GM19043 (cell line): ENCODE measurements around the gene EFCAB12.
A peak's percentile ranks its signal among the peaks of the same experiment; 100 is the strongest.

Source experiments
- ATAC-seq: cut with Tn5 transposase; IDR thresholded peaks from one replicate; pipeline ENCODE4 v1.9.1; 2021; ENCODE audit warnings: low read depth; ENCODE audit not compliant: unreplicated experiment

Gene EFCAB12

DNA sequence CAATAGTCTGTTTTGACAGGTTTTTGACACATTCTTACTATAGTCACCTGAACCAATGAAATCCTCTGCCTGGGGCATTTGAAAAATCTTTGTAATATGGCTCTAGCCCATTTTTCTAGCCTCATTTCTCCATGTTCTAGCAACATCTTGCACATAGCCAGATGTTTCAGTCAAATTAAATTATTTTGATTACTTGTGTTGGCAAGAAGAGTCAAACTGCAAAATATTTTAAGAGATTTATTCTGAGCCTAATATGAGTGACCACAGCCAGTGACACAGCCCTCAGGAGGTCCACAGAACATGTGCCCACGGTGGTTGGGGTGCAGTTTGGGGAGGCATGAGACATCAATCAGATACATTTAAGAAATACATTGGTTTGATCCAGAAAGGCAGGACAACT lies 18.5 kb upstream of the EFCAB12 start:
- no peak for ATAC-seq

DNA sequence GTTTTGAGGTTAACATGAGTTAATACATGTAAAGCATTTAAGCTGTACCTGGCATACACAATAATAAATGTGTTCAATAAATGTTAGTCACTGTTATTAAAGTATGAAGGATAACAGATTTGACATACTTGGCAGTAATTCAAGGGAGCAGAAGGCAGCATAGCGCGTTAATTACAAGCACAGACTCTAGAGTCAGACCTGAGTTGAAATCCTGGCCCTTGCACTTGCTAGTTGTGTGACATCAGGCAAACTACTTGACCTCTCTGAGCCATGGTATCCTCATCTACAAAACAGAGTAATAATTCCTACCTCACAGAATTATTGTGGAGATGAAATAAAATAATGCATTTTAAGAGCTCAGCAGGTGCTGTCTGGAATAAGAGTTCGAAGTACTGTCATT lies 17.0 kb upstream of the EFCAB12 start:
- no peak for ATAC-seq

DNA sequence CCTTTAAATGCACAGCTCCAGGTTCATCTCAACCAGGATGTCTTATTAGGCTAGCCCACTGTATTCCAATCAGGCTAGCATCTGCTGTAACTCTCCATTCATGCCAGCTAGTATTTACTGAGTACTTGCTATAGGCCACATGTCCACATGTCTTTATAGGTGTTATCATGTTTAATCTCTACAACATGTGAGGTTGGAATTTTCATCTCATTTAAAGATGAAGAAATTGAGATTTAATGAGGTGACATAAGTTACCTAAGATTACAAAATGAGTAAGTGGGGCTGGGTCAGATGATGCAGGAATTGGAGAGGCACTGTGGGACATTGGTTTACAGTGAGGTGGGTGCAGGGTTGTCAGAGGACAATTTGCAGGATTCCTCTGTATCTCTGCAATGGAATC lies 14.5 kb upstream of the EFCAB12 start:
- ATAC-seq = no peak

DNA sequence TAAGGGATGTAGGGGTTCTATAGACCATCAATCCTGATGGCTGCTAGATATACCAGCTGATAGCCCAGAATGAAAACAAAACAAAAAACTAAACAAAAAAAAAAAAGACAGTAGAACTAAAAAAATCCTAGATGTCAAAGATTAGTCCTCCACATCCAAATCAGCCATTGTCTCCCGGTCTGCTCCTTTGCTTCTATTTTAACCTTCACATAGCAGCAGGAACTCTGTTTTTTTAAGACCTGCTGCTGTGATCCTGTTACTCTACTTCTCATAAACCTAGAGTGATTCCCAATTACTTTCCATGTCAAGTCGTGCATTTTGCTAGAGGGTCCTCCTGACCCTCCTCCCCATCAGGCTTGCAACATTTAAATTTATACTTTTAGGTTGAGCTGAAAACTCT lies 14.1 kb upstream of the EFCAB12 start:
- no peak for ATAC-seq

DNA sequence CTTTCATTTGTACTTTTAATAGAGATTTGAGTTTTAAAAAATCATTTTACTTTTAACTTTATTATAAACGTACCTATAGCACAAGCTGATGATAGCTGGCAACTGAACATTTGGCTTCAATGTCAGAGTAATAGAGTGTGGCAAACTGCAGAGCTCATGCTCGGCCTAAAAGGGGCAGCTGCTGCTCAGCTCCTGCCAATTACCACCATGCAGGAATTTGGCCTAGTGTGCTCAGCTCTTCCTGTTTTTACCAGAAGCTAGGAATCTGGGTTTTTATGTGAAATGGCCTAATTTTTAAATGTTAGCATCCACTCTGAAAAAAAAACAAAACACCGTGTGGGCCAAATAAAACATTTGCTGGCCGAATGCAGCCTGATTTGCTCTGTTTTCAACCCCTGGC lies 13.3 kb upstream of the EFCAB12 start:
- no peak for ATAC-seq

DNA sequence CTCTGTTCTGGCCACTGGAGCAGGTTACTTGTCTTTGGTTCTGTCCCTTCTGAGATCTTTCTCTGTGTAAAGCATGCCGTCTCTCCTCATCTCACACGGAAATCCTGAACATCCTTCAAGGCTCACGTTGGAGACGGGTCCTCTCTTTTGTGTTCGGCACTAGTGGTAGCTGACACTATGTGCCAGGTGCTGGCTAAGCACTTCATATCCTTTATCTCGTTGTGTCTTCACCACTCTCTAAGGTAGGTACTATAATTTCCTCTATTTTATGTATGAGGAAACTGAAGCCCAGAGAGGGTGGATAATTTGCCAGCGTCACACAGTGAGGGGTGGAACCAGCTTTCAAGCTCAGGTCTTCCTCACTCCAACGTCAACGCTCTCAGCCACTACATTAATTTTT lies 12.8 kb upstream of the EFCAB12 start:
- no peak for ATAC-seq

DNA sequence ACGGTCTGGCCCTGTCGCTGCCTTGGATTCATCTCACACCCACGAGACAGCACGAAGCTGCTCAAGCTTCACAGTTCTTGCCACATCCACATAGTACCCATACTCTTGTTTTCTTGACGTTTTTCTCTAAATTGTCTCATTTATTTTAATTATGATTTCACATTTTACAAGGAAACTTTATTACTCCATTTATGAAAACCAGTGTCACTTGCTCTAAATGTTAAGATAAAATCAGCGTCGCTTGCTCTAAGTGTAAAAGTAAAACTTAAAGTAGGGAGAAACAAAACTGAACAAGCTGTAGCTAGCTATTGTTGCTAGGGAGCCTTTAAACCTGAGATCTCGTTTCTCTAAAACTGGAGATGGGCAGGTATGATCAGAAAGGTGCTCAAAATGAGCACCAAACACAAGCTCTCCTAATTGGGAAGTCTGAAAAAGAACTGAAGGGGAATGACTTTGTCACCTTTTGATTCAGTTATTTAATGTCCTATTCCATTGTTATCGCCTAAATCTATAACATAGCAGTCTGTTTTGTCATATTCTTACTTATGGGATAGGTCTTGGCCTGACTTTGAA lies 12.3 kb upstream of the EFCAB12 start:
- no peak for ATAC-seq

DNA sequence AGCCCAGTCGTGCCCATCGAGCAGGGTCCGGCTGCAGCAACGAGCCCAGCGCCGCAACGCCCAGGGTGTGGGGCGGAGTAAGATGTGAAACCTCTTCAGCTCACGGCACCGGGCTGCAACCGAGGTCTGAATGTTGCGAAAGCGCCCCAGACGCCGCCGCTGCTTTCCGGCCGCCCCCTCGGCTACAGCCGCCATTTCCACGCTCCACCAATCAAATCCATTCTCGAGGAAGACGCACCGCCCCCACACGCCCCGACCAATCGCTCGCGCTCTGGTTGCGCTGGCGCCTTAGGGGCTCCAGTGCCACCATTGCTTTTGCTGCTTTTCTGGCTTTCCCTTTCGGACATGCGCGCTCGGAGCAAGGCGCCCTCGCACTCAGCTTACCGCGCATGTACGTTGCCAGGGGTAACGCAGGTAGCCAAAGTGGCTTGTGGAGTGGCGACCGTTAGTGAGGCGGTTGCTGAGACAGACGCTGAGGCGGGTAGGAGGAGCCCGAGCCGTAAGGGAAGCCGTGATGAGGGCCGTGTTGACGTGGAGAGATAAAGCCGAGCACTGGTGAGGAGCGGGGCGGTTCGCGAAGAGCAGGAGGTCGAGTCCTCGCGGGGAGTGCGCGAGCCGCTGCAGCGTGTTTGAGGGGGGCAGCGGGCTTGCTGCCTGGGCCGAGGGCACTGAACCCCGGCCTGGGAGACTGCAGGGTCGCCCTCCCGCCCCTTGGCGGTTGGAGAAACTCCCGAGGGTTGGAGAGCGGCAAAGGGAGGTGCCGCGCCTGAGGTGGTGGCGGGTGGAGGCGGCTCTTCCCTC lies 11.6 kb upstream of the EFCAB12 start, which contains the start of the genes IFT122 and MBD4:
Gene IFT122, plus strand, starts transcription at position 408 of the 801 bp plus-strand sequence. Its CDS starts 107 bp downstream, at position 515.
Gene MBD4, minus strand, starts transcription at position 132 of the 801 bp plus-strand sequence. Its CDS starts 115 bp downstream, at position 17.
- peak; percentile 87 for ATAC-seq

DNA sequence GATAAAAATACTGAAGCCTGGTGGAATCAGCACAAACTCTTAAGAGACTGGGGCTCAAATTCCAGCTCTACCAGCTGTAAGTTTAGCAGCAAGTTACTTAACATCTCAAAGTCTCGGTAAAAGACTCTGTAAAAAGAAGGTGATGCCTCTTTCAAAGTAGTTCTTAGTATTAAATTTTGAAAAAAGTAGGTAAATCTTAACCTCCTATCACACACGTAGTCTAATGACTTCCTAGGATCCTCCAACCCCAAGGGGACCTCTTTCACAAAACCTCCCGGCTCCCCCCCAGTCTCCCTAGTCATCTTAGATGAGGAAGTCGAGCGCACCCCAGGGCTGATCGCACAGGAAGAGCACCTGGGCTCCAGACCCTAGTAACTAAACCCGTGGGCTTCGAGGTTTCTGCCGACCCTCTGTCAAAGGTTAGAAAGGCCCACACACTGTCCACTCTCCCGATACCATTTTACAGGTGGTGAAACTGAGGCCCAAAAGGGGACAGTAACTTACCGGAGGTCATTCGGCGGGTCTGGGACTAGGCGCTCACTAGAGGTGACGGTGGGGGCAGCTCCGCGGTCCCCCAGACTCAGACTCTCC lies 10.9 kb upstream of the EFCAB12 start:
- peak; percentile 18 for ATAC-seq

DNA sequence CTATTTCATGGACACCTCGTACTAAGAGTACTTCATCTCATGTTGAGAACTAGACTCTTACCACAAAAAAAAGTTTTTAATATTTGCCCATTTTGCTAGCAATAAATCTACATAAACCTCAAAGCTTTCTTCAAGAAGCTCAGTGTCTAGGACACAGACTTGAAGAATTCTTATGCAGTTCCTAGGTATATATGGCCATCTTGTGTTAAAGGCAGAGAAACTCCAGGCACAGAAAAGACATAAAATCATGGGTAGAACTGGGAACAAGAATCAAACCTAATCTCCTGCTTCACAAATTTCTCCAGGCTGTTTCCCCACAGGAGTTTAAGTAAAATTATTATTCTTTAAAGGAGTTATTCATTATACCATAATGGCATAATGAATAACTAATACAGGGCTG lies 6.9 kb upstream of the EFCAB12 start:
- no peak for ATAC-seq

DNA sequence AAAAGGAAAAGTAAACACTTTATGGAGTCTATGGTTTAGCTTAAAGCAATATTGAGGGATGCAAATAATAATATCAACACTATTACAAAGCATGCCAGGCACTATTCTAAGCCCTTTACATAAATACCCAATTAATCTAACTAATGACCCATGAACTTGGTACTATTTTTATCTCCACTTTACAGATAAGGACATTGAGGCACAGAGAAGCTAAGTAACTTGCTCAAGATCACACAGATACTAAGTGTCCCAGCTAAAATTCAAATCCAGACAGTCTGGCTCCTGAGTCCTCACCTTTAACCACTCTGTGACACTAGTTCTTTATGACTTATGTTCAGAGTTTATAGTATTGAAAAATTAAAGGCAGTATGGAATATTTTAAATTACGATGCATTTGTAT lies 5.7 kb upstream of the EFCAB12 start:
- no peak for ATAC-seq

DNA sequence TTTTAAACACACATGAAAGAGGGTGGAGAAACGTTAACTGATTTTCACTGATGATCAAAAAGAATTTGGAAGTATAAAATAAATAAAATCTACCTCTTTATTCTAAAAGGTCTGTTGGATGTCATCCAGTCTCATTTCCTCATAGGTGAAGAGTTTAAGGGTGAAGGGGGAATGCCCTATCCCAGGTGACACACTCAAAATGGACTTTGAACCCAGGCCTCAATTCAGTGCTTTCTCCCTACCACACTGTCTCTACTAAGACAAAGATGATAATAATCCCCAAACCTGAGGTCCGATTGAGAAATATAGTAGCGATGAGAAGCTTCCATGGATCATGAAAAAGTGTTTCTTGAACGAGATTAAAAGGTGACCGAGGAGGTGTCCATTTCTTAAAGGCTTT lies 5.1 kb upstream of the EFCAB12 start:
- no peak for ATAC-seq

DNA sequence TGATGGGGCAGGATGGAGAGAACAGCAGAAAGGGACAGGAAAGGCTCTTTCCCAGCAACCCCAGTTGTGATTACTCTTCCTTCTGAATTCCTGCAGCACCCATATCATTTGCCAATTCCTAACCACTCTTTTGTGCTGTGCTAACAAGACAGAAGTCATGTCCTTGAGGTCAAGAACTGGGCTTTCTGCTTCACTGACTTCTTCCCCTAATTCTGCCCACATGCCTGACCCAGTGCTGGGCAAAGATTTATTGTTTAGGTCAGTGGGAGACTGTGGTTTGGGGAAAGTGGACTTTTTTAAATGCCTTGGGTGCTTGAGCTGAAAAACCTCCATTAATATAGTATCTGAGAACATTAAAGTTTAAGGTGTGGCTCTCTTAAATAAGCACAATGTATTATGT lies 4.2 kb upstream of the EFCAB12 start:
- ATAC-seq = no peak

DNA sequence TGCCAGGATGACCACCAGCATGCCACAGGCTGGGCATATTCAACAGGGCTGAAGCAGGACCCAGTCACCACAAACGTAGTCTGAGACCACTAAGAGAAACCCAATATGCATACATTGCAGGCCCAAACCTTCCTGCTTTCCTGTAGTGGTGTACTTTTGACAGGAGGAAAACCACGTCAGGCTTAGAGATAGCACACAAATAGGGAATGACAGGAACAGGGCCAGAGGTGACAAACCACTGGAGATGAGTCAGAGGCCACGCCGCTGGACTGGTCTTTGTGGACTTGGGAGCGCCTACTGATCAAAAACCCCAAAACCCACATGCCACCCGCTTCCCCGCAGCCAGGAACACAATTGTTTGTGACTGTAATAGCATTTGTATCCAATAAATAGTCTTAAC lies 3.6 kb upstream of the EFCAB12 start:
- no peak for ATAC-seq

DNA sequence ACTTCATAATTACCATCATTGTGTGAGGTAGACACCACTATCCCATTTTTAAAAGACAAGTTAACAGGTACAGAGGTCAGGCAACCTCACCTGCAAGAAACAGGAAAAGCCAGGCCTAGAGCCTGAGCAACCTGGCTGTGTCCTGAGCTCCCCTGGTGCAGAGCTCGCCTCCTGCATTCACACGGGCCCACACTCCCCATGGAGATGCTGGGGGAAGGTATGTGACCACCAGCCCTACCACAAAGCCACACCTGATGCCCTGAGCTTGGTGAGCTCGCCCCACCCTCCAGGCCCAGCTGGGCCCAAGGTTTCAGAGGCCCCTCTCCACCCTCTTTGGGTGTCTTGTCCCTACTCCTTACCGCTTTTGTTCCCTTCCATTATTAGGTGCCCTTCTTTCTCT lies 1.2 kb upstream of the EFCAB12 start:
- ATAC-seq = no peak

DNA sequence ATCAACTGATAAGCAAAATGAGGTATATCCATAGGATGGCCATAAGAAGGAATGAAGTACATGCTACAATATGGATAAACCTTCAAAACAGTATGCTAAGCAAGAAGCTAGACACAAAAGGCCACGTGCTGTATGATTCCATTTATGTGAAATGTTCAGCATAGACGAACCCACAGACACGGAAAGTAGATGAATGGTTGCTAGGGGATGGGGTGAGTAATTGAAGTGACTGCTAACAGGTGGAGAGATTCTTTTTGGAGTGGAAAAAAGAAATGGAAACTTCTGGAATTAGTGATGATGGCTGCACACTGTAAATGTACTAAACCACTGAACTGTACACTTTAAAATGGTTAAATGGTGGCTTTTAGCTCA lies 630 bp upstream of the EFCAB12 start:
- no peak for ATAC-seq

DNA sequence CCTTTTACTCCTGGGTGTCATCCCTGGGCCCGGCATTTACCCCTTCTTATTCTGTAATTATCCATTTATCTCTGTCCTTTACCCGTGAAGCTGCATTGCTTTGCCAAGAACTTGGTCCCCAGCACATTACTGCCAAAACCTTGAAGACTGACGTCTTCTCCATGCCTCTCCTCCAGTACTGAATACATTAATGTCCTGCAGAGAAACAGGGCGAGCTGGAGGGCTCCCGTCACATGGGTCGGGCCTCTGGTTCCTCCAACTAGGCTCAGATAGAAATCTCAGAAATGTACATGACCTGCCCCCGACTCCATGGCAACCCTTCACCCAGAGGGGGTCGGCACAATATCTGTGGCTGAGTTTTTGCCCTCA lies 445 bp downstream of the EFCAB12 start:
- ATAC-seq = no peak

DNA sequence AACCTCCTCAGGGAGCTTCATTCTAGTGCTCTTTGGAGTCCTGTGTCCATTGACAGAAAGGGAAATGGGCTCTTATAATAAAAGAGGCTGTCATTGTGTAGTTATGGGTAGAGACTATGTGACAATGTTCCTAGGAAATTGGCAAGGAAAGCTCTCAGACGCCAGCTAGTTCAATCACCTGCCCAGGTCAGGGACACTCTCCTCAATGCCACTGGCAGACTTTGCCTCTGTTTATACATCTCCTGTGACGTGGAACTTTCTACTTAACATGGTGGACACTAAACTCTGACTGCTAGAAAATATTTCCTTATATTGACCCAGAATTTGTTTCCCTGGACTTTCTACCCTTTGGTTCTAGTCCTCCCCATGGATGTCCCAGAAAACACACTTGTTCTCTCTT lies 2.8 kb downstream of the EFCAB12 start:
- no peak for ATAC-seq

DNA sequence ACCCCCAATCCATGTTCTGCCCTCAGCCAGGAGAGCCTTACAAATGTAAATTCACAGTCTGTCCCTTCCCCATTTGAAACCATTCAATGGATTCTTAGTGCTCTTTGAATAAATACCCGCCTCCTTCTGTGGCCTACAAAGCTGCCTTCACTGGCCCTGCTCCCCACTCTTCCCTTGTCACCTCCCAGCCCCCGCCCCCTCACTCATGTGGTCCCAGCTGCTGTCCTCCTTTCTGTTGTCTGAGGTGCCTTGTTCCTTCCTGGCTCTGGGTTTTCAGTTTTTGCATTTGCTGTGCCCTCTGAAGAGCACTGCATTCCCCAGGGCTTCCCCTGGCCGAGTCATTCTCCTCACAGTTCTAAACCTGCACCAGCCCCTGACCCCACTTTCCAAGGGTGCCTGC lies 3.2 kb downstream of the EFCAB12 start:
- no peak for ATAC-seq

DNA sequence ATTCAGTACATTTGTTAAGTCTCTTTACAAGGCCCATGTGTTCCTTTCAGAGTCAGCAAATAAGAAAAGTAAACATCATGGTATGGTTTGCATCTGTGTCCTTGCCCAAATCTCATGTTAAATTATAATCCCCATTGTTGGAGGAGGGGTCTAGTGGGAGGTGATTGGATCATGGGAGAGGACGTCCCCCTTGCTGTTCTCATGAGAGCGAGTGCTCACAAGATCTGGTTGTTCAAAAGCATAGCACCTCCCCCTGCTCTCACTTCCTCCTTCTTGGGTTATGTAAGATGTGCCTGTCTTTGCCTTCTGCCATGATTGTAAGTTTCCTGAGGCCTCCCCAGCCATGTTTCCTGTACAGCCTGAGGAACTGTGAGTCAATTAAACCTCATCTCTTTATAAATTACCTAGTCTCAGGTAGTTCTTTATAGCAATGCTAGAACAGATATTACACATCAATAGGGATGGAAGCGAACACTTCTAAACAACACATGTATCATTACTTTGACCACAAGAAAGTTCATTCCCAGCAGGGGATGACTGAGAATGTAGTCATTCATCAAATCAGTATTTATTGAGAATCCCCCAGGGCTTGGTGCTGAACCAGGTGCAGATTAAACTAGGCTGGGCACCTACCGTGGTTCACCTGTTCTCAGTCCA lies 4.1 kb downstream of the EFCAB12 start:
- peak; percentile 50 for ATAC-seq

DNA sequence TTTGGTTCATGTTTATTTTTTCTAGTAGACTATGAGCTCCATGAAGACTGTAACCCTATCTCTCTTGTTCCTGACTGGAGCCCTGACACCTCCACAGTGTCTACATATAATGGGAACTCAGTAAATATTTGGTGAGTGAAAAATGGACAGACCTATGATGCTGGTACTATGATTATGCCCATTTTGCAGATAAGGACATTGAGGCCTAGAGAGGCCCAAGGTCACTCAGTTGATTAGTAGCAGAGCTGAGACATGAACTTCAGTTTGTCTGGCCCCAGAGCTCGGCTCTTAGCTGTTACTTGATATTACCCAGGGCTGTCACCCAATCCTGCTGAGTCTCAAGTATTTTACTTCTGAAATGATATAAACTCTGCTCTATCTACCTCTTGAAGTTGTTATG lies 5.5 kb downstream of the EFCAB12 start:
- no peak for ATAC-seq
